Measurements from ENCODE around the gene SYK.

Gene SYK

GRCh38 chr9:90916147-90916734 is 114.6 kb downstream of the SYK start:
- no peak for DNase-seq
- TF ChIP-seq CTCF (IDR thresholded peaks at IDR 0.05; ENCODE audit: low read depth, low read length) = no peak
- H3K27ac ChIP-seq = no peak overlapping the region
- no peaks in the 10 kb centered on the region for H3K36me3 ChIP-seq
- no peaks in the 10 kb centered on the region for H3K27me3 ChIP-seq (ENCODE audit: insufficient read depth, low read depth, severe bottlenecking)
- no peak overlapping the region for H3K4me3 ChIP-seq (ENCODE audit: low read depth, low read length)
- H3K9me3 ChIP-seq (ENCODE audit: severe bottlenecking) = no peaks in the 10 kb centered on the region

DNA sequence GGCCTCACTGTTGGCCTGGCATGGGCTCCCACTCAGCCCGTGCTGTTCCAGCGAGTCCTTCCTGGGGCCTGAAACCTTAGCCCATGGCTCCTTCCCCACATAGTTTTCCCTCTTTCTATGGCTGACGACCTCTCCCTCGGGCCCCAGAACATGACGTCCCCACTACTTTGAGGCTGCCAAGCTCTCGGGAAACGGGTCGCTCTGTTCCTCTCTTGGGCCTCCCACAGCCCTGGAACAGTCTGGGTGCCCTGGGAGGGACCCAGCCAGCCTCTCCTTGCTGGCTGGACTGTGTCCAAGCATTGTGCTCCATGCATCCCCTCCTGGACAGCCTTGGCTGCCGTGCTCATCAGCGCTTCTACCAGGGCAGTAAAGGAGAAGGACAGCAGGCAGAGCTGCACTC is 118.3 kb downstream of the SYK start:
- no peak overlapping the region for H3K27ac ChIP-seq
- no peak for TF ChIP-seq CTCF (IDR thresholded peaks at IDR 0.05; ENCODE audit: low read depth, low read length)
- no peaks in the 10 kb centered on the region for H3K9me3 ChIP-seq (ENCODE audit: severe bottlenecking)
- H3K27me3 ChIP-seq (ENCODE audit: insufficient read depth, low read depth, severe bottlenecking) = no peaks in the 10 kb centered on the region
- DNase-seq = no peak
- no peaks in the 10 kb centered on the region for H3K36me3 ChIP-seq
- H3K4me3 ChIP-seq (ENCODE audit: low read depth, low read length) = no peak overlapping the region

- Histone ChIP-seq H3K4me3 (ENCODE audit: low read depth, low read length) (no peak overlapping the region), H3K9me3 (ENCODE audit: severe bottlenecking) (no peaks in the 10 kb centered on the region), H3K27ac (no peak overlapping the region), H3K36me3 (no peaks in the 10 kb centered on the region), H3K27me3 (ENCODE audit: insufficient read depth, low read depth, severe bottlenecking) (no peaks in the 10 kb centered on the region)
- no peak for DNase-seq
- no peak for TF ChIP-seq CTCF (IDR thresholded peaks at IDR 0.05; ENCODE audit: low read depth, low read length)
Observed at GRCh38 chr9:90921104-90921503, 119.5 kb downstream of the SYK start.

- no peak for TF ChIP-seq CTCF (IDR thresholded peaks at IDR 0.05; ENCODE audit: low read depth, low read length)
- no peak overlapping the region for H3K4me3 ChIP-seq (ENCODE audit: low read depth, low read length)
- H3K27ac ChIP-seq = no peak overlapping the region
- no peak for DNase-seq
- H3K27me3 ChIP-seq (ENCODE audit: insufficient read depth, low read depth, severe bottlenecking) = no peaks in the 10 kb centered on the region
- no peaks in the 10 kb centered on the region for H3K36me3 ChIP-seq
- no peaks in the 10 kb centered on the region for H3K9me3 ChIP-seq (ENCODE audit: severe bottlenecking)
Observed at GRCh38 chr9:90921969-90922368, 120.3 kb downstream of the SYK start.

GRCh38 chr9:90925581-90926257 is 124.1 kb downstream of the SYK start:
- DNase-seq = no peak
- H3K36me3 ChIP-seq = no peaks in the 10 kb centered on the region
- no peak overlapping the region for H3K27ac ChIP-seq
- H3K4me3 ChIP-seq (ENCODE audit: low read depth, low read length) = no peak overlapping the region
- H3K9me3 ChIP-seq (ENCODE audit: severe bottlenecking) = no peaks in the 10 kb centered on the region
- no peak for TF ChIP-seq CTCF (IDR thresholded peaks at IDR 0.05; ENCODE audit: low read depth, low read length)
- H3K27me3 ChIP-seq (ENCODE audit: insufficient read depth, low read depth, severe bottlenecking) = no peaks in the 10 kb centered on the region

GRCh38 chr9:90926936-90927335 is 125.3 kb downstream of the SYK start:
- Histone ChIP-seq H3K9me3 (ENCODE audit: severe bottlenecking) (no peaks in the 10 kb centered on the region), H3K27ac (no peak overlapping the region), H3K27me3 (ENCODE audit: insufficient read depth, low read depth, severe bottlenecking) (no peaks in the 10 kb centered on the region), H3K4me3 (ENCODE audit: low read depth, low read length) (no peak overlapping the region), H3K36me3 (no peaks in the 10 kb centered on the region)
- no peak for DNase-seq
- TF ChIP-seq CTCF (IDR thresholded peaks at IDR 0.05; ENCODE audit: low read depth, low read length) = no peak

All from WERI-Rb-1 (cell line).